ENCODE data around the gene ASMT.
"Not testable (repeated sequence)": the region's sequence is repeated elsewhere in the genome, so short reads cannot be mapped to it uniquely, and the experiment has no call there.

Gene ASMT

DNA sequence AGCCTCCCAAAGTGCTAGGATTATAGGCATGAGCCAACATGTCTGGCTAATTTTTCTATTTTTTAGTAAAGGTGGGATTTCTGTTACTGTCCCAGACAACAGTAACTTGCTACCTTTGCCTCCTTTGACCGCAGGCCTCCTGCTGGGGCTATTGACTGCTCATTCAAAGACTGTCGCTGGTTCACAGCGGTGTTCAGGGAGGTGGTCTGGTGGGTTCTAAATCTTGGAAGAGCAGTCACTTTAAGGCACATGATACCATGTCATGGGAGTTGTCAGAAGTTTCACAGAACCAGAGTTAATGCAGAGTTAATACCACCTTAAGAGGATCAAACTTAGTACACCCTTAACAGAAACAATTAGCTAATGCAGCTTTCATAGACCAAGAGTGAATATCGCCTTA lies 3.8 kb downstream of the ASMT start:
- H3K36me3 ChIP-seq (ENCODE audit: insufficient read depth, low read length): no peaks in the 10 kb centered on the region
- no peak overlapping the region for H3K27ac ChIP-seq (ENCODE audit: low read depth, low read length)
- H3K9ac ChIP-seq (ENCODE audit: low read length): no peak overlapping the region
- H3K9me3 ChIP-seq (ENCODE audit: low read length): no peaks in the 10 kb centered on the region
- no peak overlapping the region for H3K4me3 ChIP-seq (ENCODE audit: low read depth in 1 of 2, low read length in 2 of 2)
- no peaks in the 10 kb centered on the region for H3K27me3 ChIP-seq (ENCODE audit: control insufficient read depth in 1 of 2, insufficient read depth in 2 of 2, low read length in 2 of 2)
- H3K4me1 ChIP-seq (ENCODE audit: insufficient read depth, low read length): no peaks in the 10 kb centered on the region

DNA sequence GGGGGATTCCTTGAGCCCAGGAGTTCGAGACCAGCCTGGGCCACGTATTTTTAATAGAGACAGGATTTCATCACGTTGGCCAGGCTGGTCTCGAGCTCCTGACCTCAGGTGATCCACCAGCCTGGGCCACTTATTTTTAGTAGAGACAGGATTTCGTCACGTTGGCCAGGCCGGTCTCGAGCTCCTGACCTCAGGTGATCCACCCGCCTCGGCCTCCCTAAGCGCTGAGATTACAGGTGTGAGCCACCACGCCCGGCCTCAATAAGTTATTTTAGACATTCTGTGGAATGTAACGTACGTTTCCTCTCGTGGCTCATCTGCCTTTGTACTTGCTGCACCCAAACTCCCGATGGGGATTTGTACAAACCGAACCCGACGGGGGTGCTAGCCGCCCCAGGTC lies 8.8 kb downstream of the ASMT start:
- Histone ChIP-seq H3K36me3 (ENCODE audit: insufficient read depth, low read length) (no peaks in the 10 kb centered on the region), H3K9ac (ENCODE audit: low read length) (no peak overlapping the region), H3K27me3 (ENCODE audit: control insufficient read depth in 1 of 2, insufficient read depth in 2 of 2, low read length in 2 of 2) (no peaks in the 10 kb centered on the region), H3K4me3 (ENCODE audit: low read depth in 1 of 2, low read length in 2 of 2) (no peak overlapping the region), H3K4me1 (ENCODE audit: insufficient read depth, low read length) (no peaks in the 10 kb centered on the region), H3K27ac (ENCODE audit: low read depth, low read length) (no peak overlapping the region), H3K9me3 (ENCODE audit: low read length) (no peaks in the 10 kb centered on the region)

DNA sequence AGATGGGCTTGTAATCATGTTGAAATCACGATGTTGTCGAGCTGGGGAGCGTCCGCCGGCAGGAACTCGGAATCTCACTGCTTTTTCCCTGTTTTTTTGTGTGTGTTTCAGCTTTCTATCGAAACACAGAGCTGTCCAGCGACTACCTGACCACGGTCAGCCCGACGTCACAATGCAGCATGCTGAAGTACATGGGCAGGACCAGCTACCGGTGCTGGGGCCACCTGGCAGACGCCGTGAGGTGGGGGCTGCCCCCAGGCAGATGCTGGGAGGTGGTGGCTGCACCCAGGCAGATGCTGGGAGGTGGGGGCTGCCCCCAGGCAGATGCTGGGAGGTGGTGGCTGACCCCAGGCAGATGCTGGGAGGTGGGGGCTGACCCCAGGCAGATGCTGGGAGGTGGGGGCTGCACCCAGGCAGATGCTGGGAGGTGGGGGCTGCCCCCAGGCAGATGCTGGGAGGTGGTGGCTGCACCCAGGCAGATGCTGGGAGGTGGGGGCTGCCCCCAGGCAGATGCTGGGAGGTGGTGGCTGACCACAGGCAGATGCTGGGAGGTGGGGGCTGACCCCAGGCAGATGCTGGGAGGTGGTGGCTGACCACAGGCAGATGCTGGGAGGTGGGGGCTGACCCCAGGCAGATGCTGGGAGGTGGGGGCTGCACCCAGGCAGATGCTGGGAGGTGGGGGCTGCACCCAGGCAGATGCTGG lies 9.4 kb downstream of the ASMT start:
- not testable (repeated sequence) for H3K27ac ChIP-seq (ENCODE audit: low read depth, low read length); H3K36me3 ChIP-seq (ENCODE audit: insufficient read depth, low read length); H3K9me3 ChIP-seq (ENCODE audit: low read length); H3K9ac ChIP-seq (ENCODE audit: low read length); H3K27me3 ChIP-seq (ENCODE audit: control insufficient read depth in 1 of 2, insufficient read depth in 2 of 2, low read length in 2 of 2); H3K4me1 ChIP-seq (ENCODE audit: insufficient read depth, low read length); H3K4me3 ChIP-seq (ENCODE audit: low read depth in 1 of 2, low read length in 2 of 2)

DNA sequence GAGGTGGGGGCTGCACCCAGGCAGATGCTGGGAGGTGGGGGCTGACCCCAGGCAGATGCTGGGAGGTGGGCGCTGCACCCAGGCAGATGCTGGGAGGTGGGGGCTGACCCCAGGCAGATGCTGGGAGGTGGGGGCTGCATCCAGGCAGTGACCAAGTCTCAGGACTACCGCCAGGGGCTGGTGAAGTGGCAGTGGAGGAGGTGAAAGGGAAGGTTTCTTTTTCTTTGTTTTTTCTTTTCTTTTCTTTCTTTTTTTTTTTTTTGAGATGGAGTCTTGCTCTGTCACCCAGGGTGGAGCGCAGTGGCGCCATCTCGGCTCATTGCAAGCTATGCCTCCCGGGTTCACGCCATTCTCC lies 10.0 kb downstream of the ASMT start:
- not testable (repeated sequence) for H3K27ac ChIP-seq (ENCODE audit: low read depth, low read length); H3K36me3 ChIP-seq (ENCODE audit: insufficient read depth, low read length); H3K9ac ChIP-seq (ENCODE audit: low read length); H3K4me1 ChIP-seq (ENCODE audit: insufficient read depth, low read length); H3K27me3 ChIP-seq (ENCODE audit: control insufficient read depth in 1 of 2, insufficient read depth in 2 of 2, low read length in 2 of 2); H3K9me3 ChIP-seq (ENCODE audit: low read length); H3K4me3 ChIP-seq (ENCODE audit: low read depth in 1 of 2, low read length in 2 of 2)

DNA sequence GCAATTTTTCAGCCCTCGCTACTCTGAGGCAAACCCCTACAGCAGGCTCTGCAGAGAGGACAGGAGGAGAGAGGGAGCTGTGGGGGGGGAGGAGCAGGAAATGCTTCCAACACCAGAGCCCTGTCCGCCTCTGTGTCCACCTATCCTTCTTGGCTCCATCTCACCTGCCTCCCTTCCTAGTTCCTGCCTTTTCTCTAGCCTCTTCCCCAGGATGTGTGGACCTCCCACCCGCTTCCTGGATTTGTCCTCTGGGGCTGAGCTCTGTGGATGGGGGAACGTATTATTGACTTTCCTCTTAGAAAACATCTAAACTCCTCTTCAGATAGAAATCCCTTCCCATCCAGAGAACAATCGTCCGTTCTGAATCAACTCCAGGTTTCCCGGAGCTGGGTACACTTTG lies 14.4 kb downstream of the ASMT start:
- Histone ChIP-seq H3K27me3 (ENCODE audit: control insufficient read depth in 1 of 2, insufficient read depth in 2 of 2, low read length in 2 of 2) (no peaks in the 10 kb centered on the region), H3K36me3 (ENCODE audit: insufficient read depth, low read length) (no peaks in the 10 kb centered on the region), H3K9me3 (ENCODE audit: low read length) (no peaks in the 10 kb centered on the region), H3K4me3 (ENCODE audit: low read depth in 1 of 2, low read length in 2 of 2) (no peak overlapping the region), H3K9ac (ENCODE audit: low read length) (no peak overlapping the region), H3K27ac (ENCODE audit: low read depth, low read length) (no peak overlapping the region), H3K4me1 (ENCODE audit: insufficient read depth, low read length) (no peaks in the 10 kb centered on the region)

DNA sequence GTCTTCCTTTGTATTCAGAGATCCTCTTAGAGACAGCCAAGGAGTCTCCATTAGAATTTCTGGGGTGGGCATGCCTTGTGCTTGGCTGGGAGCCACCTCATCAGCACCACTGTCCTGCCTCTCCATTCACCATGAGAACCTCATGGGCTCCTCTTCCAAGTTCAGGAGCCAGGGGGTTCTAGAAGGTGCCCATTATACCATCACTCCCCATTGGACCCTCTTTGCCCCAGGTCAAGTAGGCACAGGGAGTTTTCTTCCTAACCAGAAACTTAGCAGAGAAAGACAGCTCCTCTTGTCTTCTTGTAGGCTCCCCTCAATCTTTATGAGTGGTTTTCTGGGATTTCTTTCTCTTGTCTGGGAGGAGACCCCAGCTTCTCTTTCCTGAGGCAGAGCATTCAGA lies 31.1 kb downstream of the ASMT start:
- Histone ChIP-seq H3K27ac (ENCODE audit: low read depth, low read length) (no peak overlapping the region), H3K4me3 (ENCODE audit: low read depth in 1 of 2, low read length in 2 of 2) (no peak overlapping the region), H3K9ac (ENCODE audit: low read length) (no peak overlapping the region), H3K27me3 (ENCODE audit: control insufficient read depth in 1 of 2, insufficient read depth in 2 of 2, low read length in 2 of 2) (peaks cover 0 to 6% of the 10 kb centered on the region in 2 donors), H3K9me3 (ENCODE audit: low read length) (peaks cover 13% of the 10 kb centered on the region), H3K4me1 (ENCODE audit: insufficient read depth, low read length) (no peaks in the 10 kb centered on the region), H3K36me3 (ENCODE audit: insufficient read depth, low read length) (no peaks in the 10 kb centered on the region)

DNA sequence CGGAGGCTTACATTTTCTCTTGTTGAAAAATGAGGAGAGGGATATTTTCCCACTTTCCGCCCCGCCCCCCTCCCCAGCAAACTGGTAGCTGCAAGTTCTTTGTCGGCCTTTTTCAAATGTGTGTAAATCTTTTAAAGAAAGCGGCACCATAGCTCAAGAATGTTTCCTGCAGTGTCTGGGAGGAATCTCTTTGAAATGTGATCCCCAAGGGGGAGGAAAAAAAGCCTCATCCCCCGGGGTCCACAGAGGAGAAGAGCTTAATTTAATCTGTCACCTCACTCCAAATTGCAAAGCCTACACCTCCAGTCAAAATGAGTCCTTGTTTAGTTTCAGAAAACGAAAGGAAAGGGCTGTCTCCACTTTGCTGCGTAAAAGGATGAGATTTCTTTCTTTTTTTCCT lies 34.8 kb downstream of the ASMT start:
- Histone ChIP-seq H3K4me3 (ENCODE audit: low read depth in 1 of 2, low read length in 2 of 2) (no peak overlapping the region), H3K27me3 (ENCODE audit: control insufficient read depth in 1 of 2, insufficient read depth in 2 of 2, low read length in 2 of 2) (peaks cover 0 to 6% of the 10 kb centered on the region in 2 donors), H3K9ac (ENCODE audit: low read length) (no peak overlapping the region)

DNA sequence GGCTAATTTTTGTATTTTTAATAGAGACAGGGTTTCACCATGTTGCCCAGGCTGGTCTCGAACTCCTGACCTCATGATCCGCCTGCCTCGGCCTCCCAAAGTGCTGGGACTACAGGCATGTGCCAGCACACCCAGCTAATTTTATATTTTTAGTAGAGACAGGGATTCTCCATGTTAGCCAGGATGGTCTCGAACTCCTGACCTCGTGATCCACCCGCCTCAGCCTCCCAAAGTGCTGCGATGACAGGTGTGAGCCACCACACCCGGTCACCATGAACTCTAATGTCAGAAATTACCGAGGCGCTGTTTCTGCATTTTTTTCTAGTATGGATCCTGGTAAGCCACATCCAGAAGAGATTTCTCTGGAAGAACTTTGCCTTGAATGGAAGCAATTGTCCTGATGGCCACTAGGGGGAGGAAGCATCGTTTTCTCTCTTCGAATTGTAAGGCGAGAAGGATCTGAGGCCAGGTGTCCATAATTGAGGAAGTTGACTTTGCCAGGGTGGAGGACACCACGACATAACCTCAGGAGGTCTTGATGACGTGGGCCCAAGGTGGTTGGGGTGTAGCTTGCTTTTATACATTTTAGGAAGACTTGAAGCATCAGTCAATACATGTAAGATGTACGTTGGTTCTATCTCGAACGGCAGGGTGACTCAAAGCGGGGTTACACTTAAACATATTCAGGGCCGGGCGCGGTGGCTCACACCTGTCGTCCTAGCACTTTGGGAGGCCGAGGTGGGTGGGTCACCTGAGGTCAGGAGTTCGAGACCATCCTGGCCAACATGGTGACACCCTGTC lies 37.4 kb downstream of the ASMT start:
- H3K4me3 ChIP-seq (ENCODE audit: low read depth in 1 of 2, low read length in 2 of 2); H3K27me3 ChIP-seq (ENCODE audit: control insufficient read depth in 1 of 2, insufficient read depth in 2 of 2, low read length in 2 of 2); H3K36me3 ChIP-seq (ENCODE audit: insufficient read depth, low read length); H3K4me1 ChIP-seq (ENCODE audit: insufficient read depth, low read length); H3K9me3 ChIP-seq (ENCODE audit: low read length); H3K27ac ChIP-seq (ENCODE audit: low read depth, low read length); H3K9ac ChIP-seq (ENCODE audit: low read length): not testable (repeated sequence)

More for the DNA sequence above, 34.8 kb downstream of the ASMT start:
- Histone ChIP-seq H3K4me1 (ENCODE audit: insufficient read depth, low read length) (no peaks in the 10 kb centered on the region), H3K9me3 (ENCODE audit: low read length) (peaks cover 13% of the 10 kb centered on the region), H3K36me3 (ENCODE audit: insufficient read depth, low read length) (no peaks in the 10 kb centered on the region), H3K27ac (ENCODE audit: low read depth, low read length) (no peak overlapping the region)

DNA sequence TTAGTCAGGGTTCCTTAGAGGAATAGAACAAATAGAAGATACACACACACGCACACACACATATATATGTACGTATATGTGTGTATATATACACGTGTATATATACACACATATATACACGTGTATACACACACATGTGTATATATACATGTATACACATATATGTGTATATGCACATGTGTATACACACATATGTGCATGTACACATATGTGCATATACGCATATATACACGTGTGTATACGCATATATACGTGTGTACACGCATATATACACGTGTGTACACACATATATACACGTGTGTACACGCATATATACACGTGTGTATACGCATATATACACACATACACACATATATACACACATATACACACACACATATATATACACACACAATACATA lies 41.5 kb downstream of the ASMT start:
- Histone ChIP-seq H3K36me3 (ENCODE audit: insufficient read depth, low read length) (no peaks in the 10 kb centered on the region), H3K9ac (ENCODE audit: low read length) (no peak overlapping the region), H3K27ac (ENCODE audit: low read depth, low read length) (no peak overlapping the region), H3K4me3 (ENCODE audit: low read depth in 1 of 2, low read length in 2 of 2) (no peak overlapping the region), H3K4me1 (ENCODE audit: insufficient read depth, low read length) (no peaks in the 10 kb centered on the region), H3K9me3 (ENCODE audit: low read length) (no peaks in the 10 kb centered on the region), H3K27me3 (ENCODE audit: control insufficient read depth in 1 of 2, insufficient read depth in 2 of 2, low read length in 2 of 2) (no peaks in the 10 kb centered on the region)

DNA sequence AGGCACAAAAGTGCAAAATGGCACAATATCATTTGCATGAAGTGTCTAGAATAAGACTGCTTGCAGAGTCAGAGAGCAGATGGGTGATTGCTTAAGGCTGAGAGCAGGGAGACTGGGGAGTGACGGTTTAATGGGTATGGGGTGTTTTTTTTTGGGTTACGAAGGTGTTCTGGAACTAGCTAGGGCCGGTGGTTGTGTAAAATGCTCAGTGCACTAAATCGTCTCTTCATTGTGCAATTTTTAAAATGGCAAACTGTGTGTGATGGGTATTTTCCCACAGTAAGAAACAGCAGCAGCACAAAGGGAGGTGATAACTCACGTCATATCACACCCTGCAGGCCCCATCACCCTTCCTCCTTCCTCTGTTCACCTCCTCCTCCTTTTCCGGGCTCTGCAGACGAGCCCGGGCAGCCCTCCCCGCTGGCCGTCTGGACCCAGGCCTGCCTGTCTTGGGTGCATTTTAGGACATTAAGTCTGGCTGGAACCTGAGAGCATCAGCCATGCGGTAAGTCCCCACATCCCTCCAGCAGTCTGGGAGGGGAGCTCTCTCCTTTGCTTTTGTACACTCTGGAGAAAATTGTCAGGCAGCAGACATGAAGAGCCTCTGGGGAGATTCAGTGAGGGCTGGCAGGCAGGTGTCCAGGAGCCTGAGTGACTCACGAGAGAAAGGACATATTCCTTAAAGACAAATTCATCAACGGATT lies 42.7 kb downstream of the ASMT start:
- Histone ChIP-seq H3K27ac (ENCODE audit: low read depth, low read length) (no peak overlapping the region), H3K27me3 (ENCODE audit: control insufficient read depth in 1 of 2, insufficient read depth in 2 of 2, low read length in 2 of 2) (no peaks in the 10 kb centered on the region), H3K9ac (ENCODE audit: low read length) (no peak overlapping the region), H3K4me3 (ENCODE audit: low read depth in 1 of 2, low read length in 2 of 2) (no peak overlapping the region), H3K9me3 (ENCODE audit: low read length) (no peaks in the 10 kb centered on the region), H3K4me1 (ENCODE audit: insufficient read depth, low read length) (no peaks in the 10 kb centered on the region), H3K36me3 (ENCODE audit: insufficient read depth, low read length) (no peaks in the 10 kb centered on the region)

DNA sequence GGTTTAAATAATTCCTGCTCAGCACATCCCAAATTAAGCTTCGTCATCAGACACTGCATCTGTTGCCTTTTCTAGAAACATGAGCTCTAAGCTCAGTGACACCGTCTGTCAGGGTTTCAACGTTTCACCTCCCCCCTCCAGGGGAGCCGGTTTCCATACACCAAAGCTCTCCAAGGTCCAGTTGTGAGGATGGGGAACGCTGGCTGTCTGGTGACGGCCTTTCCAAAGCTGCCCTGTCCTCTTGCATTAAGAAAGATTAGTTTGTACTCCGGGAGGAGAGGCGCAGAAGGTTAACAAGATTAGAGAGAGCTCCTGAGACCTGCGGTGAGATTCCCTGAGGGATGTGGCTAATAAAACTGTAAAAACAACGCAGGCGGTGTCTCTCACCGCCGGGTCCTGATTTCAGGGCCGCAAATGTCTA lies 43.2 kb downstream of the ASMT start:
- no peaks in the 10 kb centered on the region for H3K9me3 ChIP-seq (ENCODE audit: low read length)
- no peak overlapping the region for H3K4me3 ChIP-seq (ENCODE audit: low read depth in 1 of 2, low read length in 2 of 2)
- H3K9ac ChIP-seq (ENCODE audit: low read length): no peak overlapping the region
- H3K36me3 ChIP-seq (ENCODE audit: insufficient read depth, low read length): no peaks in the 10 kb centered on the region
- H3K4me1 ChIP-seq (ENCODE audit: insufficient read depth, low read length): no peaks in the 10 kb centered on the region
- no peak overlapping the region for H3K27ac ChIP-seq (ENCODE audit: low read depth, low read length)
- H3K27me3 ChIP-seq (ENCODE audit: control insufficient read depth in 1 of 2, insufficient read depth in 2 of 2, low read length in 2 of 2): no peaks in the 10 kb centered on the region
